ENCODE results near the gene KPNA2.
"Not testable (repeated sequence)": the region's sequence is repeated elsewhere in the genome, so short reads cannot be mapped to it uniquely, and the experiment has no call there.

KPNA2 gene

DNA sequence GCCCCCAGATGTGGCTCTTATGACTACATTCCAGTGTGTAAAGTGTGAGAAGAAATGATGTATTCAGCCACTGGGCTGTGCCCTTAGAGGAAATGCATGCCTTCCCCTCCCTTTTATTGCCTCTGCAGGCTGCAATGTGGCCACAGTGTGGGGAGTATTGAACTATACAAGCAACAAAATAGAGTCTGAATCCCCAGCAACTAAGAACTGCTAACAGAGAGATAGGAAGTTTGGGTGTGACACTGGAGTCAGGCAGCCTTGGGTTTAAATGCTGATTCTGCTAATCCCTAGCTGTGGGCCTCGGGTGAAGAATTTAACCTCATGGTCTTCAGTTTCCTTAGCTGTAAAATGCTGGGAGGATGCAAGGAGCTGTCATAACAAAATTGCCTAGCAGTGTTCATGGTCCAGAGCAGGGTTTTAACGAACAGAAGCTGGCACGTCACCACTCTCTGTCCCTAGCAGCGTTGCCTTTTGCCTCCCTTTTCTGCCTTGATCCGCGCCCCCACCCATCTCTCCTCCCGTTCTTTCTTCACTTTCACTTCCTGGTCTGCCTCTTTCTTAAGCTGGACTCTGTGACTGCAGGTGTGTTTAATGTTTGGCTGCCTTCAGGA, 50.3 kb downstream of the KPNA2 start:
- TF ChIP-seq, protein P1, sequence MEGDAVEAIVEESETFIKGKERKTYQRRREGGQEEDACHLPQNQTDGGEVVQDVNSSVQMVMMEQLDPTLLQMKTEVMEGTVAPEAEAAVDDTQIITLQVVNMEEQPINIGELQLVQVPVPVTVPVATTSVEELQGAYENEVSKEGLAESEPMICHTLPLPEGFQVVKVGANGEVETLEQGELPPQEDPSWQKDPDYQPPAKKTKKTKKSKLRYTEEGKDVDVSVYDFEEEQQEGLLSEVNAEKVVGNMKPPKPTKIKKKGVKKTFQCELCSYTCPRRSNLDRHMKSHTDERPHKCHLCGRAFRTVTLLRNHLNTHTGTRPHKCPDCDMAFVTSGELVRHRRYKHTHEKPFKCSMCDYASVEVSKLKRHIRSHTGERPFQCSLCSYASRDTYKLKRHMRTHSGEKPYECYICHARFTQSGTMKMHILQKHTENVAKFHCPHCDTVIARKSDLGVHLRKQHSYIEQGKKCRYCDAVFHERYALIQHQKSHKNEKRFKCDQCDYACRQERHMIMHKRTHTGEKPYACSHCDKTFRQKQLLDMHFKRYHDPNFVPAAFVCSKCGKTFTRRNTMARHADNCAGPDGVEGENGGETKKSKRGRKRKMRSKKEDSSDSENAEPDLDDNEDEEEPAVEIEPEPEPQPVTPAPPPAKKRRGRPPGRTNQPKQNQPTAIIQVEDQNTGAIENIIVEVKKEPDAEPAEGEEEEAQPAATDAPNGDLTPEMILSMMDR (IDR thresholded peaks at IDR 0.05; ENCODE audit: low read depth, low read length, missing control alignments), result no peak
- DNase-seq (ENCODE audit: low read depth), result no peak
- in situ Hi-C loops (cut with HindIII; ENCODE audit: low sequenced_read_pairs), result no loop called here
- no peak overlapping the region for H3K4me3 ChIP-seq (ENCODE audit: low read depth, low read length)

DNA sequence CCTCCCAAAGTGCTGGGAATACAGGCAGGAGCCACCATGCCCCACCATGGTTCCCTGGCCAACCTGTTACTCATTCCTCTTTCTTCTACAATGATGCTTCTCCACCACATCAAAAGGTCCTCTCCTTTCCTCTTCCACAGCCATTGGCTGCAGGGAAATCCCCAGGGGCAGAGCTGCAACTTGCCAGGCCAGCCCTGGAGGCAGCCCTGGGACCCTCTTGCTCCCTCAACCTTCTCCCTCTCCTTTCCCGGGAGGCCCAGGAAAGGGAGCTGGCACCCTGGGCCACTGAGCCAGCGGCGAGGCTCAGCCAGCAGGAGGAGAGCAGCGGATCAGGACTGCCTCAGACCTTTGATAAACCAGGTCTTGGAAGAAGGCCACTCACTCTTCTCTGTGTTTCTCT, 51.1 kb downstream of the KPNA2 start:
- in situ Hi-C loops (cut with HindIII; ENCODE audit: low sequenced_read_pairs); DNase-seq (ENCODE audit: low read depth); H3K4me3 ChIP-seq (ENCODE audit: low read depth, low read length): not testable (repeated sequence)

DNA sequence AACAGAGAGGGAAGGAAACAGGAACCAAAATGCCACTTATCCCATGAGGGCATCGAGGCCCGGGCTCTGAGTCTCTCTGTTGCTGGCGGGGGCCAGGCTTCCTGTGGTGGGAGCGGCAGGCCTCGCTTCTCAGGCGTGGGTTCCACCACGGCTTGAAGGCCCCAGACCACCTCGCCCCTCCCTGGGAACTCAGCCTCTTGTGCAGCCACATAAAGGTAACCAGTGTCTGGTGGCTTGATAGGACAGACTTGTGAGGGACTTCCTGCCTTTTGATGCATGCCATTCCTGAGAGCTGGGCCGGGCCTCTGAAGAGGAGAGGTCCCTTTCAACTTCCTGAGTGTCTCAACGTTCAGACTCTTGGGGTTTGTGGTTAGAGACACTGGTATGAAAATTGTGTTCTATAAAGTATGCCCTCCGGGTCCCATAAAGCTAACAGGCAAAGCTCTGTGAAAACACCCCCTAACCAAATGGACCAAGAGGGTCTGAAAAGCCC, 51.6 kb downstream of the KPNA2 start:
- DNase-seq (ENCODE audit: low read depth); H3K4me3 ChIP-seq (ENCODE audit: low read depth, low read length); in situ Hi-C loops (cut with HindIII; ENCODE audit: low sequenced_read_pairs): not testable (repeated sequence)

DNA sequence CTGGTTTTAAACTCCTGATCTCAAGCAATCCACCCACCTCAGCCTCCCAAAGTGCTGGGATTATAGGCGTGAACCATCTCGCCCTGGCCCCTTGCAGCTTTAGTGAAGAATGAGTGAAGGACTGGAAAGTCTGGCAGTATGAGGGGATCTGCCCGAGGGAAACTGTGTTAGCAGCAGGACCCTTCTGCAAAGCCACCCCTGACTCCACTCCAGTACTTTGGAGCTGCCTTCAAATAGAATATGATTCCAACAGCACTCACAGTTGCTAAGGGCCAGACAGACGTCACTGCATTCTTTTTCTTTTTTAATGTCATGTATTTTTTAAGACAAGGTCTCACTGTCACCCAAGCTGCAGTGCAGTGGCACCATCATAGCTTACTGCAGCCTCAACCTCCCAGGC, 52.3 kb downstream of the KPNA2 start:
- in situ Hi-C loops (cut with HindIII; ENCODE audit: low sequenced_read_pairs), result no loop called here
- TF ChIP-seq, protein P1 (IDR thresholded peaks at IDR 0.05; ENCODE audit: low read depth, low read length, missing control alignments), result no peak
- no peak overlapping the region for H3K4me3 ChIP-seq (ENCODE audit: low read depth, low read length)
- DNase-seq (ENCODE audit: low read depth), result no peak

DNA sequence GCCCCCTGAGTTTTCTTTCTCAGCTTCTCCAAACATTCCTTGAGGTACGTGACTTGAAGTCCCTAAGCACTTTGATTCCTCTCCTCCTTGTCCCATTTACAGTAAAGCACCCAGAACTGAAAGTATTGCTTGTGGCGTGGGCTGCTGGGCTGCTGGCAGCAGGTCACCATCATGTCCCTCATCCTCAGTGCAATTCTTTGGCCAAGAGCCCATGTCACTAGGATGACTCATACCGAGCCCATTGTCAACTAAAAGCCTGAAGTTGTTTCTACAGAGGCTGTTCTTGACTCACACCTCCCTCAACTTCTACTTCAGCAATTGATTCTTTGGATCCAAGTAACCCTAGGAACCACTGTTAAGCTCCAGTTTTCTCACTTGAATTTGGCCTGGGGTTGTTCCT, 54.3 kb downstream of the KPNA2 start:
- in situ Hi-C loops (cut with HindIII; ENCODE audit: low sequenced_read_pairs), result no loop called here
- no peak for DNase-seq (ENCODE audit: low read depth)
- TF ChIP-seq, protein P1 (IDR thresholded peaks at IDR 0.05; ENCODE audit: low read depth, low read length, missing control alignments), result no peak
- H3K4me3 ChIP-seq (ENCODE audit: low read depth, low read length), result no peak overlapping the region

DNA sequence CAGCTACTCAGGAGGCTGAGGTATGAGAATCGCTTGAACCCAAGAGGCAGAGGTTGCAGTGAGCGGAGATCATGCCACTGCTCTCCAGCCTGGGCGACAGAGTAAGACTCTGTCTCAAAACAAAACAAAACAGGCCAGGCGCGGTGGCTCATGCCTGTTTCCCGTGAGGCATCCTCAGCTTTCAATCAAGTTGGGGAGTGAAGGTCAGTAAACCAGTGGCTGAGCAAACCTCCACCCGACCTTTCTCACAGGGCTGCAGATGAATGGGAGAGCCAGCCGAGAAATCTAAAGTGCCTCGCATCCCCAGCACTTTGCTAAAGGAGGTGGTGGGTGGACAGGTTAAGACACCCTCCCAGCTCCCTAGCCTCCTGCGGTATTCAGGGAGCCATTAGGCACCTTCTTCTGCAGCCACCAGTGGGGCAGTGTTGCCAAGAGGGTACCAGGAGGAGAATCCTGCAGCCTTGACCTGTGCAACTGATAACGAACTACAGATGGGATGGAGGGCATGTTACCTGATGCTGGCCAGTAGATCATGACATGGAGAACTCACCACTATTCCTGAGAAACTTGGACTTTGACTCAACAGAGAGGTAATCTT, 59.0 kb downstream of the KPNA2 start:
- no peak overlapping the region for H3K4me3 ChIP-seq (ENCODE audit: low read depth, low read length)
- TF ChIP-seq, protein P1 (IDR thresholded peaks at IDR 0.05; ENCODE audit: low read depth, low read length, missing control alignments), result no peak
- no peak for DNase-seq (ENCODE audit: low read depth)
- in situ Hi-C loops (cut with HindIII; ENCODE audit: low sequenced_read_pairs), result no loop called here

DNA sequence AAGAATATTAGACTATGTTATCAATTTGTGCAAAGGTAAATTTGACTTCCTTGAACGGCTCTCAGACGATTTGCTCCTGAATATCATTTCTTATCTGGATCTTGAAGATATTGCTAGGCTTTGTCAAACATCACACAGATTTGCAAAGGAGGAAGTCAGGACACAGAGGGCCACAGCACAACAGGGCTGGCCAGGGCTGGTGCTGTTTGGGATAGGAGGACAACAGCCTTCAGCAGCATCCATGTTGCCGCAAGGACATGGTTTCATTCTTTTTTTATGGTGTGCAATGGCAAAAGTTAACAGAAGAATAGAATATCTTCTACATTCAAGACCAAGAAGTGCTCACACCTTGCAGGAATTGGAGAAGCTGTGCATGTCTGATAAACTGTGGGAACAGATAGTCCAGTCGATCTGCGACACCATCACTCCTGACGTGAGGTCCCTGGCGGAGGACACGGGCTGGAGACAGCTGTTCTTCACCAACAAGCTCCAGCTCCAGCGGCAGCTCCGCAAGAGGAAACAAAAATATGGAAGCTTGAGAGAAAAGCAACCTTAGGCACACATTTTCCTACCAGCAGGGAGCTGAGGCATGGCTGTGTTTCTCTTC, 59.8 kb downstream of the KPNA2 start:
- in situ Hi-C loops (cut with HindIII; ENCODE audit: low sequenced_read_pairs), result no loop called here

More for the DNA sequence above, 59.8 kb downstream of the KPNA2 start:
- TF ChIP-seq, protein P1 (IDR thresholded peaks at IDR 0.05; ENCODE audit: low read depth, low read length, missing control alignments), result no peak
- DNase-seq (ENCODE audit: low read depth), result no peak
- no peak overlapping the region for H3K4me3 ChIP-seq (ENCODE audit: low read depth, low read length)

Data from astrocyte of the cerebellum (primary cell).